ENCODE measurements around the gene PIH1D1. TPM values are rescaled to one million over a fixed set of nuclear protein-coding genes. Genes with fewer than 3 reads are reported as not detected.

Gene PIH1D1
- total and polyA plus RNA-seq, 4 donors, result 41.4 to 59.4 (median 47.2) TPM

DNA sequence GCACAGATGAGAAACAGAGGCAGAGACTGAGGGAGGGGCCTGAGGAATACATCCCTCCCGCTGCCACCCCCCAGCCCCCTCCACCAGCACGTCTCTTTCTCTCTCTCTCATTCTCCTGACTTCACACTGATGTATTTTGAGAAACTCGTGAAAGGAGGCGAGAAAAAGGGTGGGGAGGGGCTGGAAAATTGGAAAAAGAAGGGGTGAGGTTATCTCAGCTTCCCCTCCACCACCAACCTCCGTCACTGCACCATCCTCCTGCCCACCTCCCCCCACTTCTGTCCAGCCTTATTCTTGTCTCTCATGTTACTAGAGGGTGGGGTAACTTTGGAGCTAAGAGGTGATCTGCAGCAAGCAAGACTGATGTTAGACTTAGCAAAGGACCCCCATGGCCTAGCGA, 11.8 kb downstream of the PIH1D1 start:
- Histone ChIP-seq H3K4me3 (ENCODE audit: low read depth in 1 of 3, low read length in 3 of 3) (no peak overlapping the region), H3K9me3 (ENCODE audit: control insufficient read depth in 4 of 4, low read length in 3 of 4) (no peaks in the 10 kb centered on the region), H3K9ac (ENCODE audit: low read depth in 1 of 2, low read length in 2 of 2) (no peak overlapping the region), H3K4me1 (ENCODE audit: control insufficient read depth in 4 of 4, insufficient read depth in 4 of 4, low read length in 3 of 4) (peaks cover 0 to 8% (median 3%) of the 10 kb centered on the region in 4 donors), H3K27ac (ENCODE audit: low read depth in 1 of 2, low read length in 2 of 2) (no peak overlapping the region), H3K36me3 (ENCODE audit: control insufficient read depth in 4 of 4, insufficient read depth in 3 of 4, low read depth in 1 of 4, low read length in 3 of 4) (no peaks in the 10 kb centered on the region), H3K27me3 (ENCODE audit: control insufficient read depth in 4 of 4, insufficient read depth in 4 of 4, low read length in 3 of 4) (peaks cover 0 to 3% (median 3%) of the 10 kb centered on the region in 4 donors)
- DNase-seq (ENCODE audit: low spot score), result no peak
- 37% methylated on average over 6 of the region's 6 CpGs for WGBS
- no peak for TF ChIP-seq HNF4G (IDR thresholded peaks at IDR 0.05)
- TF ChIP-seq, protein P1, sequence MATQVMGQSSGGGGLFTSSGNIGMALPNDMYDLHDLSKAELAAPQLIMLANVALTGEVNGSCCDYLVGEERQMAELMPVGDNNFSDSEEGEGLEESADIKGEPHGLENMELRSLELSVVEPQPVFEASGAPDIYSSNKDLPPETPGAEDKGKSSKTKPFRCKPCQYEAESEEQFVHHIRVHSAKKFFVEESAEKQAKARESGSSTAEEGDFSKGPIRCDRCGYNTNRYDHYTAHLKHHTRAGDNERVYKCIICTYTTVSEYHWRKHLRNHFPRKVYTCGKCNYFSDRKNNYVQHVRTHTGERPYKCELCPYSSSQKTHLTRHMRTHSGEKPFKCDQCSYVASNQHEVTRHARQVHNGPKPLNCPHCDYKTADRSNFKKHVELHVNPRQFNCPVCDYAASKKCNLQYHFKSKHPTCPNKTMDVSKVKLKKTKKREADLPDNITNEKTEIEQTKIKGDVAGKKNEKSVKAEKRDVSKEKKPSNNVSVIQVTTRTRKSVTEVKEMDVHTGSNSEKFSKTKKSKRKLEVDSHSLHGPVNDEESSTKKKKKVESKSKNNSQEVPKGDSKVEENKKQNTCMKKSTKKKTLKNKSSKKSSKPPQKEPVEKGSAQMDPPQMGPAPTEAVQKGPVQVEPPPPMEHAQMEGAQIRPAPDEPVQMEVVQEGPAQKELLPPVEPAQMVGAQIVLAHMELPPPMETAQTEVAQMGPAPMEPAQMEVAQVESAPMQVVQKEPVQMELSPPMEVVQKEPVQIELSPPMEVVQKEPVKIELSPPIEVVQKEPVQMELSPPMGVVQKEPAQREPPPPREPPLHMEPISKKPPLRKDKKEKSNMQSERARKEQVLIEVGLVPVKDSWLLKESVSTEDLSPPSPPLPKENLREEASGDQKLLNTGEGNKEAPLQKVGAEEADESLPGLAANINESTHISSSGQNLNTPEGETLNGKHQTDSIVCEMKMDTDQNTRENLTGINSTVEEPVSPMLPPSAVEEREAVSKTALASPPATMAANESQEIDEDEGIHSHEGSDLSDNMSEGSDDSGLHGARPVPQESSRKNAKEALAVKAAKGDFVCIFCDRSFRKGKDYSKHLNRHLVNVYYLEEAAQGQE (IDR thresholded peaks at IDR 0.05), result no peak
- no peak for TF ChIP-seq GABPA (IDR thresholded peaks at IDR 0.05 in 1 of 2, conservative IDR thresholded peaks at IDR 0.05 in 1 of 2)
- TF ChIP-seq, protein P2, sequence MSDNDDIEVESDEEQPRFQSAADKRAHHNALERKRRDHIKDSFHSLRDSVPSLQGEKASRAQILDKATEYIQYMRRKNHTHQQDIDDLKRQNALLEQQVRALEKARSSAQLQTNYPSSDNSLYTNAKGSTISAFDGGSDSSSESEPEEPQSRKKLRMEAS (IDR thresholded peaks at IDR 0.05), result no peak
- no peak for TF ChIP-seq HNF4A (conservative IDR thresholded peaks at IDR 0.05)
- TF ChIP-seq, protein P3, sequence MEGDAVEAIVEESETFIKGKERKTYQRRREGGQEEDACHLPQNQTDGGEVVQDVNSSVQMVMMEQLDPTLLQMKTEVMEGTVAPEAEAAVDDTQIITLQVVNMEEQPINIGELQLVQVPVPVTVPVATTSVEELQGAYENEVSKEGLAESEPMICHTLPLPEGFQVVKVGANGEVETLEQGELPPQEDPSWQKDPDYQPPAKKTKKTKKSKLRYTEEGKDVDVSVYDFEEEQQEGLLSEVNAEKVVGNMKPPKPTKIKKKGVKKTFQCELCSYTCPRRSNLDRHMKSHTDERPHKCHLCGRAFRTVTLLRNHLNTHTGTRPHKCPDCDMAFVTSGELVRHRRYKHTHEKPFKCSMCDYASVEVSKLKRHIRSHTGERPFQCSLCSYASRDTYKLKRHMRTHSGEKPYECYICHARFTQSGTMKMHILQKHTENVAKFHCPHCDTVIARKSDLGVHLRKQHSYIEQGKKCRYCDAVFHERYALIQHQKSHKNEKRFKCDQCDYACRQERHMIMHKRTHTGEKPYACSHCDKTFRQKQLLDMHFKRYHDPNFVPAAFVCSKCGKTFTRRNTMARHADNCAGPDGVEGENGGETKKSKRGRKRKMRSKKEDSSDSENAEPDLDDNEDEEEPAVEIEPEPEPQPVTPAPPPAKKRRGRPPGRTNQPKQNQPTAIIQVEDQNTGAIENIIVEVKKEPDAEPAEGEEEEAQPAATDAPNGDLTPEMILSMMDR (IDR thresholded peaks at IDR 0.05; ENCODE audit: low read depth, low read length, missing input control), result no peak
- TF ChIP-seq, protein P4, sequence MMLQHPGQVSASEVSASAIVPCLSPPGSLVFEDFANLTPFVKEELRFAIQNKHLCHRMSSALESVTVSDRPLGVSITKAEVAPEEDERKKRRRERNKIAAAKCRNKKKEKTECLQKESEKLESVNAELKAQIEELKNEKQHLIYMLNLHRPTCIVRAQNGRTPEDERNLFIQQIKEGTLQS (IDR thresholded peaks at IDR 0.05), result no peak
- no peak for TF ChIP-seq FOXA2 (IDR thresholded peaks at IDR 0.05)
- TF ChIP-seq TAF1 (conservative IDR thresholded peaks at IDR 0.05), result no peak
- TF ChIP-seq RAD21 (IDR thresholded peaks at IDR 0.05), result no peak
- TF ChIP-seq FOXA1 (IDR thresholded peaks at IDR 0.05), result no peak
- no peak for TF ChIP-seq SP1 (IDR thresholded peaks at IDR 0.05)
- TF ChIP-seq NR2F2 (IDR thresholded peaks at IDR 0.05), result no peak
- no peak for TF ChIP-seq JUND (IDR thresholded peaks at IDR 0.05)
- TF ChIP-seq, protein P5, sequence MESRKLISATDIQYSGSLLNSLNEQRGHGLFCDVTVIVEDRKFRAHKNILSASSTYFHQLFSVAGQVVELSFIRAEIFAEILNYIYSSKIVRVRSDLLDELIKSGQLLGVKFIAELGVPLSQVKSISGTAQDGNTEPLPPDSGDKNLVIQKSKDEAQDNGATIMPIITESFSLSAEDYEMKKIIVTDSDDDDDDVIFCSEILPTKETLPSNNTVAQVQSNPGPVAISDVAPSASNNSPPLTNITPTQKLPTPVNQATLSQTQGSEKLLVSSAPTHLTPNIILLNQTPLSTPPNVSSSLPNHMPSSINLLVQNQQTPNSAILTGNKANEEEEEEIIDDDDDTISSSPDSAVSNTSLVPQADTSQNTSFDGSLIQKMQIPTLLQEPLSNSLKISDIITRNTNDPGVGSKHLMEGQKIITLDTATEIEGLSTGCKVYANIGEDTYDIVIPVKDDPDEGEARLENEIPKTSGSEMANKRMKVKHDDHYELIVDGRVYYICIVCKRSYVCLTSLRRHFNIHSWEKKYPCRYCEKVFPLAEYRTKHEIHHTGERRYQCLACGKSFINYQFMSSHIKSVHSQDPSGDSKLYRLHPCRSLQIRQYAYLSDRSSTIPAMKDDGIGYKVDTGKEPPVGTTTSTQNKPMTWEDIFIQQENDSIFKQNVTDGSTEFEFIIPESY (IDR thresholded peaks at IDR 0.05), result no peak
- no peak for TF ChIP-seq YY1 (IDR thresholded peaks at IDR 0.05)
- TF ChIP-seq EGR1 (IDR thresholded peaks at IDR 0.05; ENCODE audit: low read depth in 2 of 2), result no peak
- TF ChIP-seq RXRA (IDR thresholded peaks at IDR 0.05), result no peak
